Fibroblast of pulmonary artery (primary cell): ENCODE data around the gene EXOC3L4.

Experiments
- DNase-seq: peaks from one replicate; pipeline ENCODE4 v3.0.0-alpha.2; 2010; ENCODE audit warnings: low read depth
- H3K4me3 ChIP-seq: replicated peaks from 2 replicates; pipeline ENCODE4 v1.5.1; 2011; ENCODE audit warnings: low read depth, mild to moderate bottlenecking, control low read depth, low read length, moderate library complexity
- CTCF ChIP-seq: IDR thresholded peaks from 2 replicates; pipeline ENCODE4 v1.5.1; 2011; ENCODE audit warnings: mild to moderate bottlenecking, control low read depth, low read length, inconsistent platforms; ENCODE audit errors: missing control alignments

EXOC3L4 gene

GRCh38 chr14:103156651-103157378, 62.3 kb downstream of the EXOC3L4 start:
- H3K4me3 ChIP-seq: no peak overlapping the region
- no peak for TF ChIP-seq CTCF
- DNase-seq: no peak

GRCh38 chr14:103157969-103158368, 63.4 kb downstream of the EXOC3L4 start:
- DNase-seq: no peak
- no peak for TF ChIP-seq CTCF
- no peak overlapping the region for H3K4me3 ChIP-seq

GRCh38 chr14:103158688-103159087, 64.2 kb downstream of the EXOC3L4 start:
- H3K4me3 ChIP-seq: no peak overlapping the region
- no peak for DNase-seq
- no peak for TF ChIP-seq CTCF
